ENCODE data around the gene C6orf89. TPM values are rescaled to one million over a fixed set of nuclear protein-coding genes. Genes with fewer than 3 reads are reported as not detected.
A peak's percentile ranks its signal among the peaks of the same experiment; 100 is the strongest.

The C6orf89 gene
- total and polyA plus RNA-seq, 2 of the 13 experiments (the other 11 are each of a cell fraction or from before 2014, with no cell fraction given) = 22.1 to 32.2 TPM

- no peaks in the 10 kb centered on the region for H3K4me1 ChIP-seq (ENCODE audit: insufficient read depth, low read length)
- POLR2A ChIA-PET = no interaction called here
- ATAC-seq = no peak
- no TSS peak for BruUV-seq (replicated peaks)
- no peak overlapping the region for H3K4me3 ChIP-seq (replicated peaks in 1 of 3; ENCODE audit: insufficient read depth in 1 of 3, low read depth in 2 of 3, low read length in 3 of 3)
- peaks cover 3 to 33% of the 10 kb centered on the region in 2 experiments for H3K27me3 ChIP-seq (ENCODE audit: control insufficient read depth in 1 of 2, insufficient read depth in 2 of 2, low read length in 2 of 2)
- intact Hi-C loops (cut with micrococcal nuclease; ENCODE audit: unreplicated experiment) (no loop called here), in situ Hi-C loops (cut with HindIII; ENCODE audit: extremely low pct_ligation_motif_present, low pct_unique_long_range_greater_than_20kb) (no loop called here)
- WGBS (ENCODE audit: low lambda C conversion rate) = 36% methylated on average over 3 of the region's 3 CpGs
- no peak for TF ChIP-seq ELF1 (CRISPR knock-in tag; IDR thresholded peaks at IDR 0.05)
- no peak for TF ChIP-seq MAFK (conservative IDR thresholded peaks at IDR 0.05 in 1 of 2, IDR thresholded peaks at IDR 0.05 in 1 of 2; ENCODE audit: low read length in 2 of 2)
- no peak for TF ChIP-seq ISL2 (CRISPR knock-in tag; IDR thresholded peaks at IDR 0.05)
- TF ChIP-seq, protein P1, sequence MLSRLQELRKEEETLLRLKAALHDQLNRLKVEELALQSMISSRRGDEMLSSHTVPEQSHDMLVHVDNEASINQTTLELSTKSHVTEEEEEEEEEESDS (CRISPR knock-in tag; IDR thresholded peaks at IDR 0.05; ENCODE audit: borderline replicate concordance) = no peak
- CTCF ChIA-PET (ENCODE audit: low intra/inter-chr PET ratio, low total read pairs) = no interaction called here
- H3K4me2 ChIP-seq (ENCODE audit: low read depth, low read length) = no peak overlapping the region
- H3K36me3 ChIP-seq (replicated peaks in 1 of 2; ENCODE audit: control insufficient read depth in 1 of 2, insufficient read depth in 2 of 2, low read length in 2 of 2) = no peaks in the 10 kb centered on the region
- H3K9ac ChIP-seq (ENCODE audit: insufficient read depth, low read depth, low read length) = no peak overlapping the region
- FAIRE-seq = no peak
- H3K79me2 ChIP-seq (ENCODE audit: insufficient read depth, low read length) = no peaks in the 10 kb centered on the region
- no peaks in the 10 kb centered on the region for H3K9me3 ChIP-seq (ENCODE audit: low read length)
- DNase-seq (ENCODE audit: low spot score) = no peak
- H4K20me1 ChIP-seq (ENCODE audit: insufficient read depth, low read length) = no peaks in the 10 kb centered on the region
- no peak overlapping the region for H2AFZ ChIP-seq (ENCODE audit: low read length)
- H3K27ac ChIP-seq (ENCODE audit: extremely low read length, insufficient read depth, low read length) = no peak overlapping the region
Measured at GRCh38 chr6:36949636-36950035, 63.9 kb downstream of the C6orf89 start.

DNA sequence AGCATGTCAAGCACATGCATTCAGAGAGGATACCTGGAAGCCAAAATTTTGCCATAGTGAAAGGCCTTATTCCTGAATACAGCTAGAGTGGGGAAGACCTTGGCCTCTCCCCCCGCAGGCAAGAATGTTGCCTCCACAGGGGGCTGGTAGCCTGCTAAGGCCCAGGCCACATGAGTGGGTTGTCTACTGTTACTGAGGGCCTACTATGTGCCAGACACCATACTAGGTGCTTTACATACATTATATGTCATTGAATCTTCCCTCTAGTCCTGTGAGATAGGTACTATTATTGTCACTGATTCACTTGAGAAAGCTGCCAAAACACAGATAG is 68.1 kb downstream of the C6orf89 start:
- H3K4me1 ChIP-seq (ENCODE audit: insufficient read depth, low read length) = no peaks in the 10 kb centered on the region
- H3K4me3 ChIP-seq (replicated peaks in 1 of 3; ENCODE audit: insufficient read depth in 1 of 3, low read depth in 2 of 3, low read length in 3 of 3) = no peak overlapping the region
- H2AFZ ChIP-seq (ENCODE audit: low read length) = no peak overlapping the region
- peaks cover 13 to 53% of the 10 kb centered on the region in 2 experiments; a peak in 4 of 5 replicates for H3K27me3 ChIP-seq (ENCODE audit: control insufficient read depth in 1 of 2, insufficient read depth in 2 of 2, low read length in 2 of 2)
- BruUV-seq (replicated peaks) = no TSS peak
- no peaks in the 10 kb centered on the region for H3K36me3 ChIP-seq (replicated peaks in 1 of 2; ENCODE audit: control insufficient read depth in 1 of 2, insufficient read depth in 2 of 2, low read length in 2 of 2)
- WGBS (ENCODE audit: low lambda C conversion rate) = 10% methylated on average over 1 of the region's 1 CpG
- ATAC-seq (no peak), FAIRE-seq (no peak), DNase-seq (ENCODE audit: low spot score) (no peak)
- H3K4me2 ChIP-seq (ENCODE audit: low read depth, low read length) = no peak overlapping the region
- H3K27ac ChIP-seq (ENCODE audit: extremely low read length, insufficient read depth, low read length) = no peak overlapping the region
- H4K20me1 ChIP-seq (ENCODE audit: insufficient read depth, low read length) = no peaks in the 10 kb centered on the region
- H3K9me3 ChIP-seq (ENCODE audit: low read length) = no peaks in the 10 kb centered on the region
- H3K9ac ChIP-seq (ENCODE audit: insufficient read depth, low read depth, low read length) = no peak overlapping the region
- POLR2A ChIA-PET = no interaction called here
- H3K79me2 ChIP-seq (ENCODE audit: insufficient read depth, low read length) = no peaks in the 10 kb centered on the region
- intact Hi-C loops (cut with micrococcal nuclease; ENCODE audit: unreplicated experiment) = no loop called here
- in situ Hi-C loops (cut with HindIII; ENCODE audit: extremely low pct_ligation_motif_present, low pct_unique_long_range_greater_than_20kb) = no loop called here
- TF ChIP-seq ZKSCAN1 (IDR thresholded peaks at IDR 0.05; ENCODE audit: low read length) = peak; percentile 79; the same call in 1 of the 2 replicates
- TF ChIP-seq ZFY (CRISPR knock-in tag; IDR thresholded peaks at IDR 0.05) = no peak
- CTCF ChIA-PET (ENCODE audit: low intra/inter-chr PET ratio, low total read pairs) = no interaction called here

All from HepG2 (cell line).